HEK293 (cell line): Measurements from ENCODE around the gene ASXL1.
A peak's percentile ranks its signal among the peaks of the same experiment; 100 is the strongest.

ENCODE experiments used
- CTCF ChIA-PET: fragments of 350-600 bp; formaldehyde crosslinking; extraction: SDS; loops from one replicate; lab custom pipeline; 2021; ENCODE audit warnings: antibody characterized with exemption; lab: Yijun Ruan, JAX
- POLR2A ChIA-PET: fragments of 300-600 bp; formaldehyde crosslinking; extraction: SDS; loops from one replicate; lab custom pipeline; 2020; ENCODE audit warnings: antibody characterized with exemption, inconsistent platforms; lab: Yijun Ruan, JAX
- H3K27ac ChIP-seq: fragments of 200-500 bp; sonication (Bioruptor generic); 2 replicates; pipeline ENCODE4 v1.5.1; 2014; ENCODE audit warnings: low read depth, low read length, control low read depth, inconsistent platforms; ENCODE audit errors: extremely low read depth
- H3K36me3 ChIP-seq, 2 experiments: fragments of 200-500 bp in 1 of 2; sonication (Bioruptor generic) in 1 of 2; 1 replicate in 1 of 2; 2 replicates in 1 of 2; pipeline ENCODE4 v1.5.1; 2014 to 2017; ENCODE audit warnings: inconsistent platforms in 2 of 2, low read length in 2 of 2; ENCODE audit not compliant: control insufficient read depth in 2 of 2, insufficient read depth in 1 of 2
- H3K4me1 ChIP-seq: fragments of 200-500 bp; sonication (Bioruptor generic); 2 replicates; pipeline ENCODE4 v1.5.1; 2014; ENCODE audit warnings: mild to moderate bottlenecking, low read length, inconsistent platforms; ENCODE audit not compliant: control insufficient read depth, insufficient read depth
- H3K4me3 ChIP-seq: 2 replicates; pipeline ENCODE4 v1.5.1; 2011; ENCODE audit warnings: low read depth, mild to moderate bottlenecking, control low read depth, low read length, moderate library complexity
- H3K9me3 ChIP-seq: fragments of 200-500 bp; sonication (Bioruptor generic); 2 replicates; pipeline ENCODE4 v1.5.1; 2014; ENCODE audit warnings: low read depth, low read length, inconsistent platforms; ENCODE audit not compliant: control insufficient read depth, insufficient read depth
- EGR2 ChIP-seq: fragments of 450-650 bp; formaldehyde crosslinking; IDR thresholded peaks from 2 replicates; pipeline ENCODE4 v1.5.1; 2016; ENCODE audit warnings: low read depth, missing biosample characterization, missing genetic modification characterization
- GLIS1 ChIP-seq: fragments of 450-650 bp; formaldehyde crosslinking; IDR thresholded peaks from 2 replicates; pipeline ENCODE4 v1.5.1; 2016; ENCODE audit warnings: missing biosample characterization, missing genetic modification characterization
- GLIS2 ChIP-seq: fragments of 450-650 bp; formaldehyde crosslinking; IDR thresholded peaks from 2 replicates; pipeline ENCODE4 v1.5.1; 2016; ENCODE audit warnings: missing biosample characterization, missing genetic modification characterization
- KLF10 ChIP-seq: fragments of 450-650 bp; IDR thresholded peaks from 2 replicates; pipeline ENCODE4 v1.5.1; 2018; ENCODE audit warnings: missing biosample characterization, mild to moderate bottlenecking, missing genetic modification characterization
- WT1 ChIP-seq: fragments of 450-650 bp; formaldehyde crosslinking; IDR thresholded peaks from 2 replicates; pipeline ENCODE4 v1.5.1; 2016; ENCODE audit warnings: missing biosample characterization, missing genetic modification characterization
- ZBTB21 ChIP-seq: fragments of 450-650 bp; formaldehyde crosslinking; IDR thresholded peaks from 2 replicates; pipeline ENCODE4 v1.5.1; 2017; ENCODE audit warnings: missing biosample characterization, missing genetic modification characterization
- ZBTB8A ChIP-seq: fragments of 450-650 bp; formaldehyde crosslinking; IDR thresholded peaks from 2 replicates; pipeline ENCODE4 v1.5.1; 2016; ENCODE audit warnings: missing biosample characterization, missing genetic modification characterization
- ZFHX2 ChIP-seq: fragments of 450-650 bp; formaldehyde crosslinking; conservative IDR thresholded peaks from 2 replicates; pipeline ENCODE4 v1.5.1; 2016; ENCODE audit warnings: missing biosample characterization, missing genetic modification characterization
- ZIC2 ChIP-seq: fragments of 450-650 bp; formaldehyde crosslinking; IDR thresholded peaks from 2 replicates; pipeline ENCODE4 v1.5.1; 2016; ENCODE audit warnings: missing biosample characterization, missing genetic modification characterization
- ZNF501 ChIP-seq: fragments of 450-650 bp; formaldehyde crosslinking; IDR thresholded peaks from 2 replicates; pipeline ENCODE4 v1.5.1; 2016; ENCODE audit warnings: missing biosample characterization, missing genetic modification characterization
- ZNF654 ChIP-seq: fragments of 450-650 bp; formaldehyde crosslinking; IDR thresholded peaks from 2 replicates; pipeline ENCODE4 v1.5.1; 2016; ENCODE audit warnings: low read depth, missing biosample characterization, missing genetic modification characterization
- TF ChIP-seq, protein P1 (sequence below): fragments of 450-650 bp; formaldehyde crosslinking; IDR thresholded peaks from 2 replicates; pipeline ENCODE4 v1.5.1; 2016; ENCODE audit warnings: missing biosample characterization, missing genetic modification characterization
- TF ChIP-seq, protein P2 (sequence below): fragments of 450-650 bp; formaldehyde crosslinking; IDR thresholded peaks from 2 replicates; pipeline ENCODE4 v1.5.1; 2016; ENCODE audit warnings: missing biosample characterization, missing genetic modification characterization

Gene ASXL1

DNA sequence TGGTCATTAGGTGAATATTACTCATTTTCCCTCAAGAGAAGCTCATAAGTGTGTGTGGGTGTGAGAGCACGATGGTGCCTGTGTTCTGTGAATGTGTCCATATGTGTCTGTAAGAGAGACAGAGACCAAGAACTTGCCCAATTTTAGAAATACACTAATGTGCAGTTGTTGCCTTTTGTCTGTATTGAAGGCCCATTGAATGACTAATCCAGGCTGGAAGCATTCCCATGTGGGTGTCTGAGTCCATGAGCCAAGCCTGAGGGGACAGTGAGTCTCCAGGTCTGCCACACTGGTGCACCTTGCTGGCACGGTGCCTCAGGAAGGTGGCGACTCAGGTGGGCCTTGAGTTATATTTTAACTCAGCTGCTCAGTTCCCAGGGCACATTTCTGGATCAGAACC is 25.5 kb upstream of the ASXL1 start:
- no peak overlapping the region for H3K4me3 ChIP-seq
- H3K27ac ChIP-seq, result no peak overlapping the region
- ChIA-PET CTCF (interaction anchor here (0.6 to 1.4 kb wide), 2 partner anchors 12 to 308 kb away, joined by 4 to 5 read pairs; no protein-coding TSS in a partner anchor), POLR2A (no interaction called here)
- no peaks in the 10 kb centered on the region for H3K9me3 ChIP-seq
- TF ChIP-seq, protein P1, sequence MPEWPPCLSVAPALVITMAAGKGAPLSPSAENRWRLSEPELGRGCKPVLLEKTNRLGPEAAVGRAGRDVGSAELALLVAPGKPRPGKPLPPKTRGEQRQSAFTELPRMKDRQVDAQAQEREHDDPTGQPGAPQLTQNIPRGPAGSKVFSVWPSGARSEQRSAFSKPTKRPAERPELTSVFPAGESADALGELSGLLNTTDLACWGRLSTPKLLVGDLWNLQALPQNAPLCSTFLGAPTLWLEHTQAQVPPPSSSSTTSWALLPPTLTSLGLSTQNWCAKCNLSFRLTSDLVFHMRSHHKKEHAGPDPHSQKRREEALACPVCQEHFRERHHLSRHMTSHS (tag by site-specific recombination), result no peak
- 0 out of 2 replicates have a peak, but pooled peaks have one; percentile 9 for TF ChIP-seq ZFHX2 (tag by site-specific recombination)
- H3K36me3 ChIP-seq, result peaks cover 0 to 41% of the 10 kb centered on the region in 2 experiments; a peak in 2 of 3 replicates
- no peaks in the 10 kb centered on the region for H3K4me1 ChIP-seq

GRCh38 chr20:32333181-32333987 is 24.7 kb upstream of the ASXL1 start:
- Histone ChIP-seq H3K36me3 (peaks cover 0 to 42% of the 10 kb centered on the region in 2 experiments; a peak in 2 of 3 replicates), H3K4me3 (no peak overlapping the region), H3K9me3 (no peaks in the 10 kb centered on the region), H3K4me1 (no peaks in the 10 kb centered on the region), H3K27ac (no peak overlapping the region)
- ChIA-PET CTCF (interaction anchor here (0.5 to 1.4 kb wide), 2 partner anchors 11 to 321 kb away, joined by 4 to 5 read pairs; no protein-coding TSS in a partner anchor), POLR2A (no interaction called here)
- TF ChIP-seq ZFHX2 (tag by site-specific recombination) (peak; percentile 19; the same call in 1 of the 2 replicates), ZBTB21 (tag by site-specific recombination) (no peak), GLIS2 (tag by site-specific recombination) (0 out of 2 replicates have a peak, but pooled peaks have one; percentile 14), GLIS1 (tag by site-specific recombination) (peak; percentile 48; the same call in 1 of the 2 replicates), ZIC2 (tag by site-specific recombination) (peak; percentile 27; the same call in 1 of the 2 replicates)

- POLR2A ChIA-PET, result no interaction called here
- H3K9me3 ChIP-seq, result no peaks in the 10 kb centered on the region
- H3K4me3 ChIP-seq, result no peak overlapping the region
- H3K4me1 ChIP-seq, result no peaks in the 10 kb centered on the region
- H3K27ac ChIP-seq, result no peak overlapping the region
- TF ChIP-seq WT1 (tag by site-specific recombination) (no peak), EGR2 (0 out of 2 replicates have a peak, but pooled peaks have one; percentile 13), ZFHX2 (tag by site-specific recombination) (peak; percentile 54)
- H3K36me3 ChIP-seq, result peaks cover 0 to 42% of the 10 kb centered on the region in 2 experiments; a peak in 2 of 3 replicates
- CTCF ChIA-PET, result no interaction called here
Measured at GRCh38 chr20:32333988-32334885, 23.9 kb upstream of the ASXL1 start.

GRCh38 chr20:32336918-32337347 is 21.2 kb upstream of the ASXL1 start:
- no peak for TF ChIP-seq ZNF501 (tag by site-specific recombination)
- TF ChIP-seq KLF10, result no peak
- TF ChIP-seq, protein P2, sequence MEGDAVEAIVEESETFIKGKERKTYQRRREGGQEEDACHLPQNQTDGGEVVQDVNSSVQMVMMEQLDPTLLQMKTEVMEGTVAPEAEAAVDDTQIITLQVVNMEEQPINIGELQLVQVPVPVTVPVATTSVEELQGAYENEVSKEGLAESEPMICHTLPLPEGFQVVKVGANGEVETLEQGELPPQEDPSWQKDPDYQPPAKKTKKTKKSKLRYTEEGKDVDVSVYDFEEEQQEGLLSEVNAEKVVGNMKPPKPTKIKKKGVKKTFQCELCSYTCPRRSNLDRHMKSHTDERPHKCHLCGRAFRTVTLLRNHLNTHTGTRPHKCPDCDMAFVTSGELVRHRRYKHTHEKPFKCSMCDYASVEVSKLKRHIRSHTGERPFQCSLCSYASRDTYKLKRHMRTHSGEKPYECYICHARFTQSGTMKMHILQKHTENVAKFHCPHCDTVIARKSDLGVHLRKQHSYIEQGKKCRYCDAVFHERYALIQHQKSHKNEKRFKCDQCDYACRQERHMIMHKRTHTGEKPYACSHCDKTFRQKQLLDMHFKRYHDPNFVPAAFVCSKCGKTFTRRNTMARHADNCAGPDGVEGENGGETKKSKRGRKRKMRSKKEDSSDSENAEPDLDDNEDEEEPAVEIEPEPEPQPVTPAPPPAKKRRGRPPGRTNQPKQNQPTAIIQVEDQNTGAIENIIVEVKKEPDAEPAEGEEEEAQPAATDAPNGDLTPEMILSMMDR (tag by site-specific recombination), result peak; percentile 22; the same call in 1 of the 2 replicates
- TF ChIP-seq ZBTB8A (tag by site-specific recombination), result no peak
- TF ChIP-seq ZNF654 (tag by site-specific recombination), result peak; percentile 46
- TF ChIP-seq, all 188 proteins: peak for 2
- Histone ChIP-seq H3K4me1 (no peaks in the 10 kb centered on the region), H3K4me3 (no peak overlapping the region), H3K36me3 (peaks cover 0 to 17% of the 10 kb centered on the region in 2 experiments; a peak in 2 of 3 replicates), H3K9me3 (no peaks in the 10 kb centered on the region), H3K27ac (no peak overlapping the region)
- POLR2A ChIA-PET, result no interaction called here
- CTCF ChIA-PET, result interaction anchor here (0.6 to 1.2 kb wide), 6 partner anchors 10 to 174 kb away, joined by 3 read pairs; no protein-coding TSS in a partner anchor
